Thyroid gland (tissue), 4 donors: ENCODE measurements around the gene NRG3.

Experiments
- CTCF ChIP-seq, 6 experiments: fragments of 200-600 bp in 3 of 6; fragments of 450-650 bp in 3 of 6; sonication (generic) in 3 of 6; IDR thresholded peaks; one replicate each; pipeline ENCODE4 v1.5.1; 2016 to 2019; ENCODE audit warnings: antibody characterized with exemption in 6 of 6, mild to moderate bottlenecking in 2 of 6, inconsistent platforms in 1 of 6, moderate library complexity in 1 of 6
- POLR2A ChIP-seq, 2 donors: fragments of 450-650 bp; IDR thresholded peaks; one replicate each; pipeline ENCODE4 v1.6.1; 2017; ENCODE audit warnings: antibody characterized with exemption in 2 of 2, mild to moderate bottlenecking in 2 of 2, moderate library complexity in 1 of 2

- TF ChIP-seq CTCF (IDR thresholded peaks at IDR 0.05), result no peak
- TF ChIP-seq POLR2A (IDR thresholded peaks at IDR 0.05), result no peak
Observed at GRCh38 chr10:82289945-82290344, 415.0 kb downstream of the NRG3 start.
